GM19025 (cell line): Measurements from ENCODE around the gene OR4P4.

Experiments used
- ATAC-seq: cut with Tn5 transposase; IDR thresholded peaks from one replicate; pipeline ENCODE4 v1.9.1; 2021; ENCODE audit warnings: mild to moderate bottlenecking, low read depth, moderate library complexity; ENCODE audit not compliant: unreplicated experiment

OR4P4 gene

GRCh38 chr11:55634813-55635212 lies at the start of gene OR4P4:
Gene OR4P4 (plus strand): TSS chr11:55635113.
- no peak for ATAC-seq

- ATAC-seq, result no peak
These were observed 27.4 kb upstream of the OR4P4 start, which contains the start of gene OR4C11 for GRCh38 chr11:55607545-55607944. Gene OR4C11 (minus strand): TSS chr11:55607645. CDS start chr11:55604373, 3,272 bp downstream.

- ATAC-seq, result no peak
These were observed 10.4 kb upstream of the OR4P4 start for GRCh38 chr11:55624531-55624930.

- ATAC-seq, result no peak
These were observed 13.1 kb downstream of the OR4P4 start, which contains the start of gene OR4S2 for GRCh38 chr11:55648027-55648426. Gene OR4S2 (plus strand): TSS chr11:55648327. CDS start chr11:55650904, 2,577 bp downstream.

GRCh38 chr11:55652560-55652959 lies 17.6 kb downstream of the OR4P4 start:
- ATAC-seq, result no peak

GRCh38 chr11:55655096-55655495 lies 20.2 kb downstream of the OR4P4 start:
- no peak for ATAC-seq

GRCh38 chr11:55658031-55658573 lies 23.2 kb downstream of the OR4P4 start:
- peak; percentile 89 for ATAC-seq

- ATAC-seq, result peak; percentile 39
These were observed 23.7 kb downstream of the OR4P4 start for GRCh38 chr11:55658608-55659007.

GRCh38 chr11:55661901-55662300 lies 27.0 kb downstream of the OR4P4 start, which contains the start of gene OR4C6:
Gene OR4C6 (plus strand): TSS chr11:55662201. CDS start chr11:55665167, 2,966 bp downstream.
- no peak for ATAC-seq

GRCh38 chr11:55669376-55669775 lies 34.5 kb downstream of the OR4P4 start:
- ATAC-seq, result no peak

- no peak for ATAC-seq
These were observed 38.9 kb downstream of the OR4P4 start for GRCh38 chr11:55673860-55674259.
